Trophoblast cell (in vitro differentiated cells and primary cell): Measurements from ENCODE around the gene SND1.

Experiments used
- DNase-seq, 2 donors: peaks; one replicate each; pipeline ENCODE4 v3.0.0-alpha.2; 2016
- H2AFZ ChIP-seq: 2 replicates; pipeline ENCODE4 v1.6.1; 2013; ENCODE audit warnings: low read length, moderate library complexity, mild to moderate bottlenecking; ENCODE audit not compliant: insufficient read depth, poor library complexity
- H2AK5ac ChIP-seq: 2 replicates; pipeline ENCODE4 v1.6.1; 2013; ENCODE audit warnings: mild to moderate bottlenecking, low read length
- H2BK120ac ChIP-seq: 2 replicates; pipeline ENCODE4 v1.6.1; 2013; ENCODE audit warnings: low read length, mild to moderate bottlenecking, moderate library complexity; ENCODE audit not compliant: insufficient read depth, poor library complexity
- H2BK12ac ChIP-seq: 2 replicates; pipeline ENCODE4 v1.6.1; 2013; ENCODE audit warnings: mild to moderate bottlenecking, low read length, moderate library complexity
- H2BK5ac ChIP-seq: 2 replicates; pipeline ENCODE4 v1.6.1; 2013; ENCODE audit warnings: low read length, low read depth, moderate library complexity, mild to moderate bottlenecking; ENCODE audit not compliant: poor library complexity
- H3K14ac ChIP-seq: 2 replicates; pipeline ENCODE4 v1.6.1; 2013; ENCODE audit warnings: mild to moderate bottlenecking, low read length
- H3K18ac ChIP-seq: 2 replicates; pipeline ENCODE4 v1.6.1; 2013; ENCODE audit warnings: mild to moderate bottlenecking, low read length
- H3K23ac ChIP-seq: 2 replicates; pipeline ENCODE4 v1.6.1; 2013; ENCODE audit warnings: low read length
- H3K27ac ChIP-seq: 2 replicates; pipeline ENCODE4 v1.5.1; 2013; ENCODE audit warnings: low read depth, mild to moderate bottlenecking, inconsistent platforms, low read length, moderate library complexity
- H3K27me3 ChIP-seq: 2 replicates; pipeline ENCODE4 v1.6.1; 2013; ENCODE audit warnings: inconsistent platforms, mild to moderate bottlenecking, low read length, moderate library complexity; ENCODE audit not compliant: insufficient read depth
- H3K36me3 ChIP-seq, 2 experiments: 1 replicate in 1 of 2; 2 replicates in 1 of 2; pipeline ENCODE4 v1.6.1; 2013; ENCODE audit warnings: low read length in 2 of 2, mild to moderate bottlenecking in 2 of 2, moderate library complexity in 1 of 2; ENCODE audit not compliant: insufficient read depth in 2 of 2, control insufficient read depth in 1 of 2
- H3K4ac ChIP-seq: 2 replicates; pipeline ENCODE4 v1.6.1; 2013; ENCODE audit warnings: low read depth, mild to moderate bottlenecking, low read length, moderate library complexity
- H3K4me1 ChIP-seq, 2 experiments: 1 replicate in 1 of 2; 2 replicates in 1 of 2; pipeline ENCODE4 v1.6.1; 2013; ENCODE audit warnings: low read length in 2 of 2, mild to moderate bottlenecking in 2 of 2, moderate library complexity in 1 of 2; ENCODE audit not compliant: insufficient read depth in 2 of 2, control insufficient read depth in 1 of 2
- H3K4me2 ChIP-seq: 2 replicates; pipeline ENCODE4 v1.6.1; 2013; ENCODE audit warnings: inconsistent platforms, mild to moderate bottlenecking, low read length, moderate library complexity
- H3K4me3 ChIP-seq: 2 replicates; pipeline ENCODE4 v1.5.1; 2013; ENCODE audit warnings: mild to moderate bottlenecking, low read depth, low read length, inconsistent platforms
- H3K79me1 ChIP-seq: one replicate; pipeline ENCODE4 v1.6.1; 2013; ENCODE audit warnings: low read length
- H3K79me2 ChIP-seq: 2 replicates; pipeline ENCODE4 v1.6.1; 2013; ENCODE audit warnings: low read length, mild to moderate bottlenecking; ENCODE audit not compliant: control insufficient read depth, insufficient read depth, poor library complexity
- H3K9ac ChIP-seq: 2 replicates; pipeline ENCODE4 v1.6.1; 2013; ENCODE audit warnings: mild to moderate bottlenecking, low read length
- H3K9me3 ChIP-seq: 2 replicates; pipeline ENCODE4 v1.6.1; 2013; ENCODE audit warnings: low read depth, mild to moderate bottlenecking, control low read depth, inconsistent platforms, low read length; ENCODE audit not compliant: insufficient read depth
- H4K12ac ChIP-seq: 2 replicates; pipeline ENCODE4 v1.6.1; 2013; ENCODE audit warnings: low read depth, mild to moderate bottlenecking, low read length, moderate library complexity
- H4K8ac ChIP-seq: 2 replicates; pipeline ENCODE4 v1.6.1; 2013; ENCODE audit warnings: low read depth, mild to moderate bottlenecking, low read length, moderate library complexity
- H4K91ac ChIP-seq: one replicate; pipeline ENCODE4 v1.6.1; 2013; ENCODE audit warnings: low read depth, mild to moderate bottlenecking, low read length, moderate library complexity
- WGBS: extraction: QIAGEN DNeasy Blood & Tissue Kit; methylation state at CpG from one replicate; pipeline ENCODE4 v1.1.7; 2013; ENCODE audit warnings: missing lambda C conversion rate; ENCODE audit not compliant: insufficient read length, insufficient coverage; ENCODE audit errors: extremely low coverage; 5-methylcytosine and 5-hydroxymethylcytosine counted together

The SND1 gene

DNA sequence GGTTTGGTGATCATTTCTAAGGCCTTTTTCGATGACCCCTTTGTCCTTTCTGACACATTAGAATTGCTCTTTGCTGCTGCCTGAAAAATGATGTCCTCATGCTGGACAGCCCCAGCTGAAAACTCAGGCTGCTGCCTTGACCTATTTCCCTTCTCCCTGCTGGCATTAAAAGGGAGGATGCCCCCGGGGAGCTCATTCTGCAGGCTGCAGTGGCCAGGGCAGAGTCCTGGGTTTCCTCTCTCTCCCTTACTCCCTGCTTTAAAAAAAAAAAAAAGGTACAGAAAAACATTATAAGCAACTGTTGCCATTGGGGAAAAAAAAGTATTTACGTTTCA lies 343.9 kb downstream of the SND1 start:
- Histone ChIP-seq H3K79me2 (no peaks in the 10 kb centered on the region), H3K18ac (no peak overlapping the region), H3K27ac (no peak overlapping the region), H3K27me3 (no peaks in the 10 kb centered on the region), H3K79me1 (peaks cover 2% of the 10 kb centered on the region), H2AFZ (no peak overlapping the region), H3K14ac (no peak overlapping the region), H3K9me3 (no peaks in the 10 kb centered on the region), H4K91ac (no peak overlapping the region), H3K23ac (no peak overlapping the region), H3K9ac (no peak overlapping the region), H3K4me3 (no peak overlapping the region), H2AK5ac (no peak overlapping the region), H2BK120ac (no peak overlapping the region), H3K4me1 (peaks cover 17 to 20% of the 10 kb centered on the region in 2 experiments), H2BK12ac (no peak overlapping the region), H2BK5ac (no peak overlapping the region), H4K12ac (no peak overlapping the region), H3K4me2 (no peak overlapping the region), H3K4ac (no peak overlapping the region), H3K36me3 (peaks cover 9 to 14% of the 10 kb centered on the region in 2 experiments), H4K8ac (no peak overlapping the region)
- no peak for DNase-seq
- no CpG with 5 or more reads among the region's 3 CpGs for WGBS

GRCh38 chr7:127996253-127997071 lies 344.5 kb downstream of the SND1 start:
- no peak for DNase-seq
- H3K4me2 ChIP-seq = no peak overlapping the region
- H3K79me1 ChIP-seq = peaks cover 2% of the 10 kb centered on the region
- peaks cover 17 to 20% of the 10 kb centered on the region in 2 experiments for H3K4me1 ChIP-seq
- no peaks in the 10 kb centered on the region for H3K27me3 ChIP-seq
- H2BK12ac ChIP-seq = no peak overlapping the region
- no peak overlapping the region for H3K27ac ChIP-seq
- H3K36me3 ChIP-seq = peaks cover 6 to 9% of the 10 kb centered on the region in 2 experiments
- no peak overlapping the region for H3K23ac ChIP-seq
- no peak overlapping the region for H3K14ac ChIP-seq
- no peak overlapping the region for H2AK5ac ChIP-seq
- no peak overlapping the region for H4K8ac ChIP-seq
- no peak overlapping the region for H2BK5ac ChIP-seq
- H4K12ac ChIP-seq = no peak overlapping the region
- H4K91ac ChIP-seq = no peak overlapping the region
- H3K9ac ChIP-seq = no peak overlapping the region
- no peak overlapping the region for H2BK120ac ChIP-seq
- H2AFZ ChIP-seq = no peak overlapping the region
- H3K4ac ChIP-seq = no peak overlapping the region
- H3K9me3 ChIP-seq = no peaks in the 10 kb centered on the region
- no CpG with 5 or more reads among the region's 11 CpGs for WGBS
- no peaks in the 10 kb centered on the region for H3K79me2 ChIP-seq
- H3K18ac ChIP-seq = no peak overlapping the region
- H3K4me3 ChIP-seq = no peak overlapping the region

GRCh38 chr7:127997226-127997922 lies 345.4 kb downstream of the SND1 start:
- Histone ChIP-seq H4K8ac (no peak overlapping the region), H2AK5ac (no peak overlapping the region), H4K91ac (no peak overlapping the region), H4K12ac (no peak overlapping the region), H3K4me1 (peaks cover 17 to 20% of the 10 kb centered on the region in 2 experiments), H2BK5ac (no peak overlapping the region), H2BK12ac (peak overlapping the region; percentile 15), H3K27me3 (no peaks in the 10 kb centered on the region), H3K14ac (no peak overlapping the region), H3K27ac (no peak overlapping the region), H3K36me3 (peaks cover 6 to 7% of the 10 kb centered on the region in 2 experiments), H3K4me2 (no peak overlapping the region), H3K9ac (no peak overlapping the region), H3K9me3 (no peaks in the 10 kb centered on the region), H2AFZ (peak overlapping the region; percentile 17), H2BK120ac (no peak overlapping the region), H3K79me2 (peaks cover 1% of the 10 kb centered on the region), H3K79me1 (peaks cover 2% of the 10 kb centered on the region), H3K23ac (no peak overlapping the region), H3K18ac (no peak overlapping the region), H3K4ac (no peak overlapping the region), H3K4me3 (no peak overlapping the region)
- no peak for DNase-seq
- no CpG with 5 or more reads among the region's 4 CpGs for WGBS

GRCh38 chr7:127998671-127999070 lies 346.7 kb downstream of the SND1 start:
- Histone ChIP-seq H3K9me3 (no peaks in the 10 kb centered on the region), H4K91ac (no peak overlapping the region), H3K23ac (no peak overlapping the region), H3K4ac (no peak overlapping the region), H3K27ac (no peak overlapping the region), H2BK120ac (no peak overlapping the region), H4K8ac (no peak overlapping the region), H3K4me1 (peaks cover 17 to 20% of the 10 kb centered on the region in 2 experiments), H3K4me2 (no peak overlapping the region), H2BK5ac (no peak overlapping the region), H3K36me3 (peaks cover 3 to 4% of the 10 kb centered on the region in 2 experiments), H3K9ac (no peak overlapping the region), H3K79me2 (peaks cover 1% of the 10 kb centered on the region), H3K14ac (no peak overlapping the region), H2AK5ac (no peak overlapping the region), H3K18ac (peak overlapping the region; percentile 29), H2BK12ac (no peak overlapping the region), H3K27me3 (no peaks in the 10 kb centered on the region), H2AFZ (no peak overlapping the region), H3K79me1 (peaks cover 2% of the 10 kb centered on the region), H4K12ac (no peak overlapping the region), H3K4me3 (no peak overlapping the region)
- WGBS = no CpG with 5 or more reads among the region's 2 CpGs
- no peak for DNase-seq
